Measurements from ENCODE around the gene RSU1.

The RSU1 gene

GRCh38 chr10:16854623-16855022, 37.4 kb upstream of the RSU1 start:
- no peak overlapping the region for H3K9ac ChIP-seq (ENCODE audit: low read depth, low read length)
- H3K36me3 ChIP-seq (ENCODE audit: insufficient read depth, low read length), result no peaks in the 10 kb centered on the region
- no peak overlapping the region for H3K4me3 ChIP-seq (ENCODE audit: low read depth in 1 of 2, low read length in 2 of 2)
- H3K27me3 ChIP-seq (ENCODE audit: insufficient read depth, low read length, poor library complexity), result no peaks in the 10 kb centered on the region
- no peak for TF ChIP-seq EZH2 (IDR thresholded peaks at IDR 0.05; ENCODE audit: borderline replicate concordance, low read depth, low read length, severe bottlenecking)
- TF ChIP-seq, protein P1, sequence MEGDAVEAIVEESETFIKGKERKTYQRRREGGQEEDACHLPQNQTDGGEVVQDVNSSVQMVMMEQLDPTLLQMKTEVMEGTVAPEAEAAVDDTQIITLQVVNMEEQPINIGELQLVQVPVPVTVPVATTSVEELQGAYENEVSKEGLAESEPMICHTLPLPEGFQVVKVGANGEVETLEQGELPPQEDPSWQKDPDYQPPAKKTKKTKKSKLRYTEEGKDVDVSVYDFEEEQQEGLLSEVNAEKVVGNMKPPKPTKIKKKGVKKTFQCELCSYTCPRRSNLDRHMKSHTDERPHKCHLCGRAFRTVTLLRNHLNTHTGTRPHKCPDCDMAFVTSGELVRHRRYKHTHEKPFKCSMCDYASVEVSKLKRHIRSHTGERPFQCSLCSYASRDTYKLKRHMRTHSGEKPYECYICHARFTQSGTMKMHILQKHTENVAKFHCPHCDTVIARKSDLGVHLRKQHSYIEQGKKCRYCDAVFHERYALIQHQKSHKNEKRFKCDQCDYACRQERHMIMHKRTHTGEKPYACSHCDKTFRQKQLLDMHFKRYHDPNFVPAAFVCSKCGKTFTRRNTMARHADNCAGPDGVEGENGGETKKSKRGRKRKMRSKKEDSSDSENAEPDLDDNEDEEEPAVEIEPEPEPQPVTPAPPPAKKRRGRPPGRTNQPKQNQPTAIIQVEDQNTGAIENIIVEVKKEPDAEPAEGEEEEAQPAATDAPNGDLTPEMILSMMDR (IDR thresholded peaks at IDR 0.05; ENCODE audit: borderline replicate concordance, extremely low read depth, low read length, poor library complexity, severe bottlenecking), result no peak
- H2AFZ ChIP-seq (ENCODE audit: low read depth, low read length), result no peak overlapping the region
- no peaks in the 10 kb centered on the region for H4K20me1 ChIP-seq (ENCODE audit: insufficient read depth, low read length)
- DNase-seq (no peak), ATAC-seq (ENCODE audit: insufficient read depth, low read depth) (no peak)
- no peak overlapping the region for H3K27ac ChIP-seq (ENCODE audit: low read length)
- H3K4me2 ChIP-seq (ENCODE audit: insufficient read depth, low read length), result no peak overlapping the region
- no peaks in the 10 kb centered on the region for H3K9me3 ChIP-seq (ENCODE audit: insufficient read depth, low read length, severe bottlenecking)
- H3K79me2 ChIP-seq (ENCODE audit: insufficient read depth, low read length), result no peaks in the 10 kb centered on the region
- no peaks in the 10 kb centered on the region for H3K4me1 ChIP-seq (ENCODE audit: insufficient read depth, low read length)

DNA sequence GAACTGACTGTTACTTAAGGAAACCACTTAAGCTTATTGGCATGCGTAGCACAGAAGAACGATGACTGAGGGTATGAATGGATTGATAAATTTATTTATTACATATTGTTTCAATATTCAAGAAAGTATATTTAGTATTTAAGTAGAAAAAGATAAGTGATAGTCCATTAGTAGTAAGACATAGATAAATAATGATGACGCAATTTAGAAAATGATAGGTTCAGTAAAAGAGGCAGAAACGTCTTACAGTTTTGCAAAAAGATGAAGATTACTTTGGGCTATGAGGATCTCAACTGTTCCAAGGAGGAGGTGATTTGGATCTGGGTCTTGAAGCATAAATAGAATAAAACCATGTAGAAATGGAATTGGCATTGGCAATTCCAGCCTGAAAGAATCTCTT, 36.6 kb upstream of the RSU1 start:
- Histone ChIP-seq H3K27me3 (ENCODE audit: insufficient read depth, low read length, poor library complexity) (no peaks in the 10 kb centered on the region), H3K79me2 (ENCODE audit: insufficient read depth, low read length) (no peaks in the 10 kb centered on the region), H3K4me3 (ENCODE audit: low read depth in 1 of 2, low read length in 2 of 2) (no peak overlapping the region), H3K4me1 (ENCODE audit: insufficient read depth, low read length) (no peaks in the 10 kb centered on the region), H3K36me3 (ENCODE audit: insufficient read depth, low read length) (no peaks in the 10 kb centered on the region), H3K4me2 (ENCODE audit: insufficient read depth, low read length) (no peak overlapping the region), H3K27ac (ENCODE audit: low read length) (no peak overlapping the region), H3K9ac (ENCODE audit: low read depth, low read length) (no peak overlapping the region), H2AFZ (ENCODE audit: low read depth, low read length) (no peak overlapping the region), H4K20me1 (ENCODE audit: insufficient read depth, low read length) (no peaks in the 10 kb centered on the region), H3K9me3 (ENCODE audit: insufficient read depth, low read length, severe bottlenecking) (no peaks in the 10 kb centered on the region)
- no peak for TF ChIP-seq EZH2 (IDR thresholded peaks at IDR 0.05; ENCODE audit: borderline replicate concordance, low read depth, low read length, severe bottlenecking)
- TF ChIP-seq, protein P1 (IDR thresholded peaks at IDR 0.05; ENCODE audit: borderline replicate concordance, extremely low read depth, low read length, poor library complexity, severe bottlenecking), result no peak
- ATAC-seq (ENCODE audit: insufficient read depth, low read depth) (no peak), DNase-seq (no peak)

GRCh38 chr10:16853201-16853600, 36.0 kb upstream of the RSU1 start:
- Histone ChIP-seq H3K36me3 (ENCODE audit: insufficient read depth, low read length) (no peaks in the 10 kb centered on the region), H3K27ac (ENCODE audit: low read length) (no peak overlapping the region), H3K4me2 (ENCODE audit: insufficient read depth, low read length) (no peak overlapping the region), H3K4me3 (ENCODE audit: low read depth in 1 of 2, low read length in 2 of 2) (no peak overlapping the region), H3K79me2 (ENCODE audit: insufficient read depth, low read length) (no peaks in the 10 kb centered on the region), H3K4me1 (ENCODE audit: insufficient read depth, low read length) (no peaks in the 10 kb centered on the region), H4K20me1 (ENCODE audit: insufficient read depth, low read length) (no peaks in the 10 kb centered on the region), H3K27me3 (ENCODE audit: insufficient read depth, low read length, poor library complexity) (no peaks in the 10 kb centered on the region), H2AFZ (ENCODE audit: low read depth, low read length) (no peak overlapping the region), H3K9me3 (ENCODE audit: insufficient read depth, low read length, severe bottlenecking) (no peaks in the 10 kb centered on the region), H3K9ac (ENCODE audit: low read depth, low read length) (no peak overlapping the region)
- DNase-seq, result no peak
- peak; percentile 57; the same call in 2 of the 3 replicates for ATAC-seq (ENCODE audit: insufficient read depth, low read depth)
- TF ChIP-seq, protein P1 (IDR thresholded peaks at IDR 0.05; ENCODE audit: borderline replicate concordance, extremely low read depth, low read length, poor library complexity, severe bottlenecking), result peak; percentile 64
- TF ChIP-seq EZH2 (IDR thresholded peaks at IDR 0.05; ENCODE audit: borderline replicate concordance, low read depth, low read length, severe bottlenecking), result no peak

DNA sequence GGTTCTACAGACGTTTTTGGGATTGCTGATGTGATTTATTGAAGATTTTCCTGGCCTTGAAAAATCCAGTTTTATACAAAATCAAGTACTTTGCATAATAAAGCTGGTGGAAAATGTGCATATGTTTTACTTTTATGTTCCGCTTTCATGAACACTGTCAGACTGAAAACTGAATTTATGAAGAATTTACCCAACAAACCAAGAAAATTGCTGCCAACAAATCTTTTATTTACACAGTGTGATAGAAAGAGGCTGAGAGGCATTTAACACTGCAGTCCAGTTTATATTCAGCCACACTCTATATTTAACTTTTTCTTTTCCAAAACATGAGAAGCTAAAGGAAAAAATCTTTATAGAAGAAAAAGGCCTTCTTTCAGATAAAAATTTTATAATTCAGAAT, 35.4 kb upstream of the RSU1 start:
- Histone ChIP-seq H3K27me3 (ENCODE audit: insufficient read depth, low read length, poor library complexity) (no peaks in the 10 kb centered on the region), H3K9ac (ENCODE audit: low read depth, low read length) (no peak overlapping the region), H2AFZ (ENCODE audit: low read depth, low read length) (no peak overlapping the region)

More for the DNA sequence above, 35.4 kb upstream of the RSU1 start:
- H3K36me3 ChIP-seq (ENCODE audit: insufficient read depth, low read length), result no peaks in the 10 kb centered on the region
- no peak for ATAC-seq (ENCODE audit: insufficient read depth, low read depth)
- H3K4me1 ChIP-seq (ENCODE audit: insufficient read depth, low read length), result no peaks in the 10 kb centered on the region
- no peak overlapping the region for H3K27ac ChIP-seq (ENCODE audit: low read length)
- no peaks in the 10 kb centered on the region for H3K9me3 ChIP-seq (ENCODE audit: insufficient read depth, low read length, severe bottlenecking)
- H3K79me2 ChIP-seq (ENCODE audit: insufficient read depth, low read length), result no peaks in the 10 kb centered on the region
- H3K4me2 ChIP-seq (ENCODE audit: insufficient read depth, low read length), result no peak overlapping the region
- no peak for DNase-seq
- no peak overlapping the region for H3K4me3 ChIP-seq (ENCODE audit: low read depth in 1 of 2, low read length in 2 of 2)
- TF ChIP-seq EZH2 (IDR thresholded peaks at IDR 0.05; ENCODE audit: borderline replicate concordance, low read depth, low read length, severe bottlenecking), result no peak
- TF ChIP-seq, protein P1 (IDR thresholded peaks at IDR 0.05; ENCODE audit: borderline replicate concordance, extremely low read depth, low read length, poor library complexity, severe bottlenecking), result no peak
- no peaks in the 10 kb centered on the region for H4K20me1 ChIP-seq (ENCODE audit: insufficient read depth, low read length)
